H7 (cell line): ENCODE results near the gene RSBN1. TPM values are rescaled to one million over a fixed set of nuclear protein-coding genes. Genes with fewer than 3 reads are reported as not detected.

Source experiments
- total RNA-seq: library from RNA; depleted of rRNA; stranded (reverse); fragments of >200 nt; shearing (Covaris generic); gene quantifications from 2 replicates; pipeline ENCODE4 v1.2.3, GENCODE V29; 2014; rRNA removed

RSBN1 gene
- total RNA-seq, 1 experiment from 2014 or later: 14.6 TPM

Other genes with a start within 250 kb of the RSBN1 start
- 27.7 and 32.1 TPM in 2 replicates for gene PHTF1, start 53.0 kb downstream of the RSBN1 start, total RNA-seq
- gene PTPN22, start 59.2 kb upstream of the RSBN1 start, total RNA-seq: not detected in 2 replicates
- not detected in 2 replicates for gene BCL2L15, start 75.1 kb upstream of the RSBN1 start, total RNA-seq
- 14.9 TPM in 2 replicates for gene AP4B1, start 92.3 kb upstream of the RSBN1 start, total RNA-seq
- 15.1 and 16.6 TPM in 2 replicates for gene DCLRE1B, start 92.8 kb upstream of the RSBN1 start, total RNA-seq
- 33.4 and 39.1 TPM in 2 replicates for gene HIPK1, start 116.8 kb upstream of the RSBN1 start, total RNA-seq
- gene OLFML3, start 167.0 kb upstream of the RSBN1 start, total RNA-seq: 226 and 276 TPM in 2 replicates